Measurements from ENCODE around the gene SOWAHC.
A peak's percentile ranks its signal among the peaks of the same experiment; 100 is the strongest.
"Not testable (repeated sequence)": the region's sequence is repeated elsewhere in the genome, so short reads cannot be mapped to it uniquely, and the experiment has no call there.

Gene SOWAHC

DNA sequence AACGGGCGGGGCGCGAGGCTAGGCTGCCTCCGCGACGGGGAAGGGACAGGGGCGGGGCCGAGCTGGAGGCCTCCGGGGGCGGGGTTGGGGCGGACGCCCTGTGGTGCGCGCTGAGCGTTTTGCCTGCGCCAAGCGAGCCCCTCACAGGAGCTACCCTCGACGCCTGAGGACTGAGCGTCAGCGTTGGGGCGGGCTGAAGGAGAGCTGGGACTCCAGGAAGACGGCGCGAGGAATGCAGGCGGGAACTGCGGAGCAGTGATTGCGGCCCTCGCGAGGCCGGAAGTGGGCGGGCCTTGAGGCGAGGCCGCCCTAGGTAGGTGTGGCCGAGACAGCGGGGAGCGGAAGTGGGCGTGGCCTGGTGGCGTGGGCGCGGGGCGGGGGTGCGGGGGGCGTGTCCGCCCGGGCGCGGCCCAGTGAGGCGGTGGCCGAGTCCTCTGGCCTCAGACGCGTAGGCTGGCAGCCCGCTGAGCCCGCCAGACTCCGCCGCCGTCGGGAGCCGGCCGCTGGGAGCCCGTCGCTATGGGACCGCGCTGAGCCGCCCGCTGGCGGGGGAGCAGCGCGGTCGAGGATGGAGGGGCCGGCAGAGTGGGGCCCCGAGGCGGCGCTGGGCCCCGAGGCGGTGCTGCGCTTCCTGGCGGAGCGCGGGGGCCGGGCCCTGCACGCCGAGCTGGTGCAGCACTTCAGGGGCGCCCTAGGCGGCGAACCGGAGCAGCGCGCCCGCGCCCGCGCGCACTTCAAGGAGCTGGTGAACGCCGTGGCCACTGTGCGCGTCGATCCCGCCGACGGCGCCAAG is at the start of gene SOWAHC, which contains the start of gene SEPTIN10:
Gene SOWAHC (plus strand): TSS at position 443 of the 793 bp plus-strand sequence. CDS start 126 bp downstream, at position 569.
Gene SEPTIN10 (minus strand): TSS at position 45 of the 793 bp plus-strand sequence. CDS start 139 bp downstream, outside the sequence.
- peak within 1 kb of the TSS; percentile 98 for H3K27ac ChIP-seq
- peak; percentile 94 for DNase-seq (ENCODE audit: low read depth, low spot score)

GRCh38 chr2:109575373-109575772 is 38.8 kb upstream of the SOWAHC start:
- no peak overlapping the region for H3K27ac ChIP-seq
- no peak for DNase-seq (ENCODE audit: low read depth, low spot score)

GRCh38 chr2:109577630-109578029 is 36.5 kb upstream of the SOWAHC start:
- H3K27ac ChIP-seq; DNase-seq (ENCODE audit: low read depth, low spot score): not testable (repeated sequence)

- no peak overlapping the region for H3K27ac ChIP-seq
- no peak for DNase-seq (ENCODE audit: low read depth, low spot score)
Observed at GRCh38 chr2:109582928-109583895, 31.0 kb upstream of the SOWAHC start.

DNA sequence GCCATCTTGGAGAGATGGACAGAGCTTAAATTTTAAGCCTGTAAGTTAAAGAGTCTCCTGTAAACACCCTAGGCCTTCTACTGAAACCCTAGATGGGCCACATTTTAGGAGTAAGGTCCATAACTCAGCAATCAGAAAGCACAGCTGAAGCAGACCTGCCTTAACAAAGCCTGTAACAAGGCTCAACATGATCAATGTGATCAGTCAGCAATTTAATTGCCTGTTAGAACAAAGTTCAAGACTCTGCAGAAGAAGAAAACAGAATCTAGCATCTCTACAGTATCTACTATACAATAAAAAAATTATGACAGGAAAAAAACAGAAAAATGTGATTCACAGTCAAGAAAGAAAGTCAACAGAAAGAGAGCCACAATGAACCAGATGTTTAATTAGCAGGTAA is 27.5 kb upstream of the SOWAHC start:
- DNase-seq (ENCODE audit: low read depth, low spot score), result no peak
- H3K27ac ChIP-seq, result no peak overlapping the region

DNA sequence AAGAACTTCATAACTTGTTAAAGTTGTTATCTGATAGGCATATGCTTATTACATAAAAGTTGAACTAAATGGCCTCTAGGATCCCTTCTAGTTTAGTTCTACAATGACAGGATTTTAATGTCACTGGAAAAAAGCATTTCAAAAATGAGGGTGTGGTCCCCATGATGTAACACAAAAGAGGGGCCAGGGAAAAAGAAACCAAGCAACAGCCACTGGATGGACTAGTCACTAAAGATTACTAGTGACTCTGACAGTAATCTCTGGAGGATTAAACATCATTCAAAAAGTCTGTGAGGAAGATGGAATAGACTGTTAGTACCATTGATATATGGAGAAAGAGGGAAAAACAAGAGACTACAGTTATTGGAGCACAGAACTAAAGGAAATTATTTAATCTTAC is 23.0 kb upstream of the SOWAHC start:
- no peak for DNase-seq (ENCODE audit: low read depth, low spot score)
- no peak overlapping the region for H3K27ac ChIP-seq

GRCh38 chr2:109592905-109593304 is 21.3 kb upstream of the SOWAHC start:
- no peak overlapping the region for H3K27ac ChIP-seq
- DNase-seq (ENCODE audit: low read depth, low spot score), result no peak

DNA sequence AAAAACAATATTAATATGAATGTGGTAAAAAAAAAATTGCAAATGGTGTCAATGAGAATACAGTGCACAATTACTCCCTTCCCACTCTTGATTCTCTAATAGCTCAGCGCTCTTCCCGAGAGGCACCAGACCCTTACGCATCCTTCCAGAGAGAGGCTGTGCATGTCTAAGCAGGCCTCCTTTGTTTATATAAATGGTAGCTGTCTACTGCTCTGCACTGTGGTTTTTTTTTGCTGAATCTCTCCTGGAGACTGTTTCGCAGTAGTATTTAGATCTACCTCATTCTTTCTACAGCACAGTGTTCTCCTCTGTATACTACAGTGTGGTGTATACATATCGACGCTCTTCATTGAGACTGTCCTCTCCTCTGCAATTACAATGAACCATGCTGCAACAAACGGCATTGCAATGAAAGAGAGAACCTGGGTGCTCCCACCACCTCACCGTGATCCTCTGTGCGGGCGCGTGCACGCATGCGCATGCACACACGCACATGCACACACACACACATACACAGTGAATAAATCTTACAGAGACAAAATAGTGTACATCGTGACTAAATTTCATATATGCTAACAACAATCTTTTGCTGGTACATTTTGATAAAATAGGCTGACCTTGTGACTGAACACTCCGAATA is 19.8 kb upstream of the SOWAHC start:
- no peak for DNase-seq (ENCODE audit: low read depth, low spot score)
- no peak overlapping the region for H3K27ac ChIP-seq

DNA sequence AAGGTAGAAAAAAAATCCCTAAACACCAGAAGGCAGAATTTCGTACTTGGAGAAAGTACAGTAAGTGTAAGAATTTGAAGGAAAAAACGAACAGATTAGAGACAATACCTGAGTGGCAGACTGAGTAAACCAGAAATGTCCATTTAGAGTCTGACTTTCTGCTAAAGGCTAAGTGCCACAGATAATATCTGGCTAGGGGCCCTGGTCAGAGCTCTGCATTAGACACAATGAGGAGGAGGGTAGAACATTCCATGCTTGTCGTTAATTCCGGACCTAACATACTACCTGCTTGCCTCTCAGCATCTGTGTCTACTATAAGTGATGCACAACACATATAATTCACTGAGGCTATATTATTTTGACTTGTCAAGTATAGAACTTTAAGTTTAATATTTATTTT is 18.5 kb upstream of the SOWAHC start:
- no peak for DNase-seq (ENCODE audit: low read depth, low spot score)

DNA sequence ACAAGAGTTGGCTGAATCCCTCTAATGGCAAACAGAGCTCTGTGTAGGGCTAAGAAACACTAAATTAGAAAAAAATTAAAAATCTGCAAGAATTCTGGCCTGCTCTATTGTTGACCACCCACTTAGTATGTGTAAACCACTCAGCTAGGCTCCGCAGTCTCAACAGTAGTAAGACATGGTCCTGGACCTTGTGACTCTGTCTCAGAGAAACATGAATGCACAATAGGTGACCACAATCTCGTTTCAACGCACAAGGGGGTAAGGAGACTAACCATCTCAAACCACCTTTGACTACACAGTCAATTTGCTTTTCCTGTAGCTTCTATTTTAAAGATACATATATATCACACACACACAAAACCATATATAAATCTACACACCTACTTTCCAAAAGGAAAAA is 16.9 kb upstream of the SOWAHC start:
- H3K27ac ChIP-seq, result no peak overlapping the region
- DNase-seq (ENCODE audit: low read depth, low spot score), result no peak

More for the DNA sequence above, 18.5 kb upstream of the SOWAHC start:
- H3K27ac ChIP-seq, result no peak overlapping the region

- H3K27ac ChIP-seq, result no peak overlapping the region
- DNase-seq (ENCODE audit: low read depth, low spot score), result no peak
Observed at GRCh38 chr2:109601783-109602182, 12.4 kb upstream of the SOWAHC start.

- no peak overlapping the region for H3K27ac ChIP-seq
- DNase-seq (ENCODE audit: low read depth, low spot score), result no peak
Observed at GRCh38 chr2:109602617-109603188, 11.5 kb upstream of the SOWAHC start.

- peak; percentile 98 for DNase-seq (ENCODE audit: low read depth, low spot score)
- H3K27ac ChIP-seq, result peak overlapping the region; percentile 91
Observed at GRCh38 chr2:109604597-109604996, 9.6 kb upstream of the SOWAHC start.

DNA sequence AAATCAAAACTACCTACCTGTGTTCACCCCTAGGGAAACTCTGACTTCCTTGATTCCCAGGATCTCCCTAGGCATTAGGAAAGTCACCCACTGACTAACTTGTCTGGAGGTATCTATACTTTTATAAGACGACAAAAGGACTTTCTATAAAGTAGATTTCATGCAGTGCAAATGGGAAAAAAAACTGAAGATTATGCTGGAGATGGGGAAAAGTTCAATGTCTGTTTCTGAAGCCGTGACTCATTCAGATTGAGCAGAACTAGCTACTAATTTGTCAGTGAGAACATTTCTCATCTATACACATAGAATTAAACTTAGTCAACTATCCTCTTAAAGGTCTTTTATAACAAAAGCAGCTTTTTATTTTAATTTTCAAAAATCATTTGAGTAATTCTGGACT is 6.4 kb upstream of the SOWAHC start:
- DNase-seq (ENCODE audit: low read depth, low spot score), result no peak
- peak overlapping the region; percentile 91 for H3K27ac ChIP-seq

- H3K27ac ChIP-seq, result peak overlapping the region; percentile 91
- DNase-seq (ENCODE audit: low read depth, low spot score), result no peak
Observed at GRCh38 chr2:109609352-109610024, 4.7 kb upstream of the SOWAHC start.

GRCh38 chr2:109611467-109612095 is 2.6 kb upstream of the SOWAHC start:
- peak overlapping the region; percentile 98 for H3K27ac ChIP-seq
- DNase-seq (ENCODE audit: low read depth, low spot score), result no peak

GRCh38 chr2:109613081-109613921 is 863 bp upstream of the SOWAHC start:
- DNase-seq (ENCODE audit: low read depth, low spot score), result no peak
- H3K27ac ChIP-seq, result peak overlapping the region; percentile 98
